ENCODE measurements around the gene PGRMC2. TPM values are rescaled to one million over a fixed set of nuclear protein-coding genes. Genes with fewer than 3 reads are reported as not detected.

The PGRMC2 gene
- total RNA-seq, 2 experiments from 2014 or later, result 38.5 to 48.1 TPM

- Mint-ChIP-seq H3K27me3 (peaks cover 5% of the 10 kb centered on the region), H3K4me3 (no peak overlapping the region), H3K27ac (no peak overlapping the region), H3K9me3 (ENCODE audit: low read depth) (no peaks in the 10 kb centered on the region), H3K4me1 (no peaks in the 10 kb centered on the region), H3K36me3 (ENCODE audit: low read depth) (no peaks in the 10 kb centered on the region)
- ChIA-PET POLR2A (no interaction called here), CTCF (no interaction called here)
- ATAC-seq (no peak), DNase-seq (no peak)
- intact Hi-C loops (cut with DNase I, micrococcal nuclease), result no loop called here
Observed at GRCh38 chr4:128241019-128241418, 46.6 kb downstream of the PGRMC2 start.

DNA sequence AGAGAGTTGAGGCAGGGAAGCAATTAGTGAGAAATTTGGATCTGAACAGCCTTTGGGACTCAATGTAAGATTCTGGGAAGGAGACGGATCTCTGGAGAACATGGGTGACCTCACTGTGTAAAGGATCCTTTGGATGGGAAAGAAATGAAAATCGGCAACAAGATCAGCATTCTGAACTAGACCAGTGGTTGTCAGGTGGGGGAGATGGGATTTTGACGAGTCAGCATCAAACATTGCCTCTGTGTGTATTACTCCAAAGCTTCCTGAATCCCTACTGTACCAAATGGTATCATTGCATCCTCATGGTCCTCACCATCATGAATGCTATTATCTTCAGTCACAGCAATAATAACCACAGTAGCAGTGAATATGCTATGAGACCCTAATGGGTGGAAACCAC lies 52.8 kb downstream of the PGRMC2 start:
- H3K4me3 Mint-ChIP-seq, result no peak overlapping the region
- no peaks in the 10 kb centered on the region for H3K4me1 Mint-ChIP-seq
- no peak for ATAC-seq
- intact Hi-C loops (cut with DNase I, micrococcal nuclease), result no loop called here
- H3K9me3 Mint-ChIP-seq (ENCODE audit: low read depth), result no peaks in the 10 kb centered on the region
- ChIA-PET CTCF (no interaction called here), POLR2A (no interaction called here)
- H3K36me3 Mint-ChIP-seq (ENCODE audit: low read depth), result no peaks in the 10 kb centered on the region
- H3K27me3 Mint-ChIP-seq, result no peaks in the 10 kb centered on the region
- no peak overlapping the region for H3K27ac Mint-ChIP-seq
- DNase-seq, result no peak

DNA sequence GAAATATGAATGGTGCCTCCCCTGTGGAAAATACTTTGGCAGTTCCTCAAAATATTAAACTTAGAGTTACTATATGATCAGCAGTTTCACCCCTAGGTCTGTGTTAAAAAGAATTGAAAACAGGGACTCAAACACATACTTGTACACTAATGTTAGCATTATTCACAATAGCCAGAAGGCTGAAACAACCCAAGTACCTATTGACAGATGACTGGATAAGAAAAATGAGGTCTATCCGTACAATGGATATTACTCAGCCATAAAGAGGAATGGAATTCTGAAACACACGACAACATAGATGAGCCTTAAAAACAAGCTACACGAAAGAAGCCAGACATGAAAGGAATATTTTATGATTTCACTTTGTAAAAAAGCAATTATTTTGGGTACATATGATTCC lies 54.9 kb downstream of the PGRMC2 start:
- POLR2A ChIA-PET, result no interaction called here
- ATAC-seq (no peak), DNase-seq (no peak)
- H3K36me3 Mint-ChIP-seq (ENCODE audit: low read depth), result no peaks in the 10 kb centered on the region
- H3K9me3 Mint-ChIP-seq (ENCODE audit: low read depth), result no peaks in the 10 kb centered on the region
- H3K27me3 Mint-ChIP-seq, result no peaks in the 10 kb centered on the region
- intact Hi-C loops (cut with DNase I, micrococcal nuclease), result no loop called here
- no peaks in the 10 kb centered on the region for H3K4me1 Mint-ChIP-seq
- CTCF ChIA-PET, result no interaction called here
- H3K4me3 Mint-ChIP-seq, result no peak overlapping the region
- H3K27ac Mint-ChIP-seq, result no peak overlapping the region

DNA sequence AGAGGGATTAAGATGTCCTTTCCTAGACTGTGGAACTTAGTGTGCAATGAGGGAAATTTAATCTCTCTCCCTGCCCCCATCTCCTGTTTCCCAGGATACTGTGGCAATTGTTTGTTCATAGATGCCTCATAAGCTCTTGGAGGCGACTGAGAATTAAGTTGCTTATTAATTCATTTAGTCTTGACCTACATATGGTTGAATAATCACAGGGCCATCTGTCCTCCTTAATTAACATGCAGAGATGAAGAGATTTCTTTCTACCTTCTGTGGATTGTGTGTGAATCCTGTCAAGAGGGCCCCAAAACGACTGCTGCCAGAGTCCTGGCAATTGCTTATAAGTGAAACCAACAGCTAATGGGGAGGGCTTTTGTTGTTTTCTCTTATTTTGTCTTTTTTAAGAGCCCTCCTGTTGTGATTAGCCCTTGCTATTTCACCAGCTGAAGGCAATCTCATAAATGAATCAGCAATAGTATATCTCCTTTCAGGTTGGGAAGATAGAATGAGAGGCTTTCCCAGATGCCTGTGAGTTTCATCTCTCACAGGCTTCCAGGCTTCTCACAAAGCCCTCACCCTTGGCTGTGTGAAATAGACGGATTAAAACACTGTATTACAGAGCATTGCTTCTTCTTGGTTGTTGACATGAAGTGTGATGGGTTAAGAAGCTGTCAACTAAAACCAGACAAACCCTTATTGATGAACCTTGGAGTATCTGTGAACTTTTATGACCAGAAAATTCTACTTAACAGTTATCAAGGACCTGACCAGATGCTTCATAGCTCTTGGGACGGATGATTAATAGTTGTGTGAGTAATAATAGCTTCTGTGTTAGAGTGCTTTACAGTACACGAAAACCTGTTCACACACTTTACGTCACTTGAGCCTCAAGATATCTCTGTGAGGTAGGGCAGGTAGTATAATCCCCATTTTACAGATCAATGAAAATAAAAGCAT lies 58.5 kb downstream of the PGRMC2 start:
- no peaks in the 10 kb centered on the region for H3K36me3 Mint-ChIP-seq (ENCODE audit: low read depth)
- no peaks in the 10 kb centered on the region for H3K27me3 Mint-ChIP-seq
- no peak overlapping the region for H3K27ac Mint-ChIP-seq
- intact Hi-C loops (cut with DNase I, micrococcal nuclease), result no loop called here
- no peaks in the 10 kb centered on the region for H3K9me3 Mint-ChIP-seq (ENCODE audit: low read depth)
- ChIA-PET POLR2A (no interaction called here), CTCF (no interaction called here)
- no peak for DNase-seq
- ATAC-seq, result no peak
- H3K4me1 Mint-ChIP-seq, result no peaks in the 10 kb centered on the region
- H3K4me3 Mint-ChIP-seq, result no peak overlapping the region

GRCh38 chr4:128227991-128228571 lies 59.5 kb downstream of the PGRMC2 start:
- Mint-ChIP-seq H3K4me1 (no peaks in the 10 kb centered on the region), H3K27me3 (no peaks in the 10 kb centered on the region), H3K36me3 (ENCODE audit: low read depth) (no peaks in the 10 kb centered on the region), H3K27ac (no peak overlapping the region), H3K9me3 (ENCODE audit: low read depth) (no peaks in the 10 kb centered on the region), H3K4me3 (no peak overlapping the region)
- POLR2A ChIA-PET, result no interaction called here
- CTCF ChIA-PET, result interaction anchor here (0.8 kb wide), 1 partner anchor 226 kb away, joined by 3 read pairs; no protein-coding TSS in a partner anchor
- no peak for ATAC-seq
- intact Hi-C loops (cut with DNase I, micrococcal nuclease), result no loop called here
- DNase-seq, result no peak

- intact Hi-C loops (cut with DNase I, micrococcal nuclease), result no loop called here
- POLR2A ChIA-PET, result no interaction called here
- Mint-ChIP-seq H3K27ac (no peak overlapping the region), H3K27me3 (no peaks in the 10 kb centered on the region), H3K4me3 (no peak overlapping the region), H3K4me1 (no peaks in the 10 kb centered on the region), H3K9me3 (ENCODE audit: low read depth) (no peaks in the 10 kb centered on the region), H3K36me3 (ENCODE audit: low read depth) (no peaks in the 10 kb centered on the region)
- CTCF ChIA-PET, result interaction anchor here (0.6 kb wide), 2 partner anchors 96 to 108 kb away, joined by 3 to 4 read pairs; no protein-coding TSS in a partner anchor
- ATAC-seq, result no peak
- DNase-seq, result no peak
Observed at GRCh38 chr4:128225148-128225547, 62.5 kb downstream of the PGRMC2 start.

DNA sequence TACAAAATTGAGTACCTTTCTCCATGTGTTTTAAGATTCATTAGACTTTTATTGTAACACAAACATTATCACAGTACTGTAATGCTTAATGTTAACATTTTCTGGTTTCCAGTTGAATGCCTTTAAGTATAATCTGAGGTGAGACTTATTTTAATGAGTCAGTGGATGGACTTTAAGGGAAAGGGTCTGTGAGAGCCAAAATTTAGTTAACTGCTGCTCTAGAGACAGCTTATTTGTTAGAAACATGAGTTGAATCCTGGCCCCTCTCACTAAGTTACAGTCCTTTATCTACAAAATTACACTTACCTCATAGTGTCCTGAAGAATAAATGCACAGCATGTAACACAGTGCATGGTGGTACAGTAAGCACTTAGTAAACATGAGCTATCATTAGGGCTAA lies 66.0 kb downstream of the PGRMC2 start:
- Mint-ChIP-seq H3K27ac (no peak overlapping the region), H3K4me3 (no peak overlapping the region), H3K36me3 (ENCODE audit: low read depth) (no peaks in the 10 kb centered on the region), H3K9me3 (ENCODE audit: low read depth) (no peaks in the 10 kb centered on the region), H3K27me3 (no peaks in the 10 kb centered on the region), H3K4me1 (no peaks in the 10 kb centered on the region)
- ATAC-seq, result no peak
- ChIA-PET POLR2A (no interaction called here), CTCF (no interaction called here)
- intact Hi-C loops (cut with DNase I, micrococcal nuclease), result loop anchor here (2.0 to 5.0 kb wide), 2 partner anchors 31 to 614 kb away; no protein-coding TSS in a partner anchor
- DNase-seq, result no peak

- Mint-ChIP-seq H3K36me3 (ENCODE audit: low read depth) (no peaks in the 10 kb centered on the region), H3K27me3 (no peaks in the 10 kb centered on the region), H3K4me1 (no peaks in the 10 kb centered on the region), H3K27ac (no peak overlapping the region), H3K4me3 (no peak overlapping the region), H3K9me3 (ENCODE audit: low read depth) (no peaks in the 10 kb centered on the region)
- DNase-seq, result no peak
- intact Hi-C loops (cut with DNase I, micrococcal nuclease), result loop anchor here (2.0 to 5.0 kb wide), 2 partner anchors 30 to 613 kb away; no protein-coding TSS in a partner anchor
- ChIA-PET POLR2A (no interaction called here), CTCF (interaction anchor here (0.6 to 0.9 kb wide), 2 partner anchors 11 to 57 kb away, joined by 3 read pairs; no protein-coding TSS in a partner anchor)
- peak; percentile 30 for ATAC-seq
Observed at GRCh38 chr4:128220286-128221235, 67.1 kb downstream of the PGRMC2 start.

Other genes starting within 250 kb of the PGRMC2 start
- 10 to 100 TPM; 22.1 to 26.0 TPM for gene LARP1B, start 226.5 kb downstream of the PGRMC2 start, total RNA-seq